Naive thymus-derived CD8-positive, alpha-beta T cell (primary cell): Measurements from ENCODE around the gene BIRC2. TPM values are rescaled to one million over a fixed set of nuclear protein-coding genes. Genes with fewer than 3 reads are reported as not detected.

ENCODE experiments used
- ATAC-seq, 2 donors: fragments of 150-1000 bp; cut with Tn5 transposase in 1 of 2; sonication (Bioruptor Pico), chemical (Tn5 transposase) in 1 of 2; 1 replicate in 1 of 2; 2 replicates in 1 of 2; pipeline ENCODE4 v1.10.0; 2021; ENCODE audit warnings: mild to moderate bottlenecking in 2 of 2, moderate library complexity in 2 of 2
- POLR2A ChIA-PET: fragments of 350-600 bp; sonication (Branson Sonifier 250); formaldehyde crosslinking; loops from one replicate; lab custom pipeline; 2021; ENCODE audit warnings: antibody characterized with exemption; lab: Charles Lee
- DNase-seq, 10 donors: peaks; one replicate each; pipeline versions ENCODE4 v3.0.0 to v3.0.0-alpha.2; 2020 to 2022
- H3K27ac Mint-ChIP-seq, 10 donors: one replicate each; pipeline ENCODE4 v1.8.0; 2020 to 2022; ENCODE audit warnings: mild to moderate bottlenecking in 10 of 10, mixed read lengths in 10 of 10, moderate library complexity in 4 of 10, inconsistent platforms in 1 of 10
- H3K27me3 Mint-ChIP-seq, 5 donors: one replicate each; pipeline ENCODE4 v1.8.0; 2021 to 2022; ENCODE audit warnings: mixed read lengths in 5 of 5
- H3K36me3 Mint-ChIP-seq, 3 donors: one replicate each; pipeline ENCODE4 v1.8.0; 2020 to 2022; ENCODE audit warnings: mixed read lengths in 3 of 3, mild to moderate bottlenecking in 2 of 3, inconsistent platforms in 1 of 3
- H3K4me1 Mint-ChIP-seq, 4 donors: one replicate each; pipeline ENCODE4 v1.8.0; 2021 to 2022; ENCODE audit warnings: mixed read lengths in 4 of 4
- H3K4me3 Mint-ChIP-seq, 10 donors: one replicate each; pipeline ENCODE4 v1.8.0; 2020 to 2022; ENCODE audit warnings: mild to moderate bottlenecking in 10 of 10, mixed read lengths in 10 of 10, moderate library complexity in 6 of 10, inconsistent platforms in 1 of 10
- H3K9me3 Mint-ChIP-seq, 9 donors: one replicate each; pipeline ENCODE4 v1.8.0; 2020 to 2022; ENCODE audit warnings: mixed read lengths in 9 of 9, mild to moderate bottlenecking in 3 of 9, inconsistent platforms in 1 of 9, moderate library complexity in 1 of 9
- polyA plus RNA-seq, 3 donors: library from polyadenylated mRNA; unstranded; fragments of 300-500 nt; fragmentation: Illumina TruSeq; gene quantifications; one replicate each; pipeline ENCODE4 v1.2.3, GENCODE V29; 2021
- total RNA-seq, 8 experiments: library from RNA in 2 of 8; stranded (reverse) in 2 of 8; gene quantifications; one replicate each; pipeline ENCODE4 v1.2.3 and lab custom pipeline; 2021 to 2026

The BIRC2 gene
- total and polyA plus RNA-seq, 5 experiments from 2014 or later = 29.6 to 56.9 (median 41.9) TPM

DNA sequence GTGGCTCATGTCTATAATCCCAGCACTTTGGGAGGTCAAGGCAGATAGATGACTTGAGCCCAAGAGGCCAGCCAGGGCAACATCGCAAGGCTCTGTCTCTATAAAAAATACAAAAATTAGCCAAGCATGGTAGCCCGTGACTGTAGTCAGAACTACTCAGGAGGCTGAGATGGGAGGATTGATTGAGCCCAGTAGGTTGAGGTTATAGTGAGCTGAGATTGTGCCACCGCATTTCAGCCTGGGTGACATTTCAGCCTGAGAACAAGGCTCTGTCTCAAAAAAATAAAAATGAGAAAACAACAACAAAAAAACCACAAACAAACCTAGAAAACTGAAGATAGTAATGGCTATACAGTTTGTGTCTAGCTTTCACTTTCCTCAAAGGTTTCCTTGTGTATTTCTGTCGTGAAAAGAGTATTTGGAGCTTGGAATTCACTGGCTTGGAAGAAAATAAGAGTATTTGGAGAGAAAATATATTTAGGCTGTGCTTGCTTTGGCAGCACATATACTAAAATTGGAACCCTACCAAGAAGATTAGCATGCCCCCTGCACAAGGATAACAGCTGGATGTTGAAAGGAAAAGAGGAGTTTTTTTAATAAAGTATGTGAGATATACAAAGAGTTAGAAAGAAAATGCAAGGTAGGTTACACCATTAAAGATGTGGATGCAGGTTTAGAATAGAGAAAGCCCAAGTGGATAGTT is 33.6 kb upstream of the BIRC2 start:
- peaks cover 0 to under 1% (median 0%) of the 10 kb centered on the region in 3 donors for H3K36me3 Mint-ChIP-seq
- no peaks in the 10 kb centered on the region for H3K9me3 Mint-ChIP-seq
- DNase-seq = no peak
- H3K27ac Mint-ChIP-seq = peak overlapping the region; percentile 63 to 95 (median 84)
- peak overlapping the region in 8 of 10 donors; percentile 6 to 50 (median 23) for H3K4me3 Mint-ChIP-seq
- H3K27me3 Mint-ChIP-seq = no peaks in the 10 kb centered on the region
- H3K4me1 Mint-ChIP-seq = peaks cover 9 to 69% (median 41%) of the 10 kb centered on the region in 4 donors
- no peak for ATAC-seq
- POLR2A ChIA-PET = interaction anchor here (0.8 to 5.6 kb wide), 5 partner anchors 7 to 138 kb away, joined by 3 to 73 read pairs (median 3); no protein-coding TSS in a partner anchor

DNA sequence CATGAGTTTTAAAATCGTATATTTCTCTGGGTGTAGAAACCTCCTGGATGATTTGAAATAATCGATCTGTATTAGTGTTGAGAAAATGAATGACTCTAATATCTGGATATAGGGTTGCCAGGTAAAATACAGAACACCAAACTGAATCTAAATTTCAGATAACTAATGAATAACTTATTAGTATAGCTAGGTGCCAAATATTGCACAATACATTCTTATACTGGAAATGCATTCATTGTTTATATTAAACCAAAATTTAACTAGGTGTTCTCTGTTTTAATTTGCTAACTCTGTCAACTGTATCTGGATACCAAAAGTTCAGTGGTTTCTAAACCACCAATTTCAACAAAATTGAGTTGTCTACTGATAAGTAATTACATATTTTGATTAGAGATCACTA is 32.2 kb upstream of the BIRC2 start:
- ATAC-seq (no peak), DNase-seq (no peak)
- Mint-ChIP-seq H3K27ac (peak overlapping the region in 9 of 10 donors; percentile 31 to 100 (median 88)), H3K9me3 (no peaks in the 10 kb centered on the region), H3K36me3 (peaks cover 0 to 2% (median 0%) of the 10 kb centered on the region in 3 donors), H3K27me3 (no peaks in the 10 kb centered on the region), H3K4me1 (peaks cover 18 to 73% (median 53%) of the 10 kb centered on the region in 4 donors), H3K4me3 (no peak overlapping the region)
- POLR2A ChIA-PET = interaction anchor here (1.9 to 5.6 kb wide), 3 partner anchors 7 to 20 kb away, joined by 7 to 73 read pairs (median 73); no protein-coding TSS in a partner anchor

DNA sequence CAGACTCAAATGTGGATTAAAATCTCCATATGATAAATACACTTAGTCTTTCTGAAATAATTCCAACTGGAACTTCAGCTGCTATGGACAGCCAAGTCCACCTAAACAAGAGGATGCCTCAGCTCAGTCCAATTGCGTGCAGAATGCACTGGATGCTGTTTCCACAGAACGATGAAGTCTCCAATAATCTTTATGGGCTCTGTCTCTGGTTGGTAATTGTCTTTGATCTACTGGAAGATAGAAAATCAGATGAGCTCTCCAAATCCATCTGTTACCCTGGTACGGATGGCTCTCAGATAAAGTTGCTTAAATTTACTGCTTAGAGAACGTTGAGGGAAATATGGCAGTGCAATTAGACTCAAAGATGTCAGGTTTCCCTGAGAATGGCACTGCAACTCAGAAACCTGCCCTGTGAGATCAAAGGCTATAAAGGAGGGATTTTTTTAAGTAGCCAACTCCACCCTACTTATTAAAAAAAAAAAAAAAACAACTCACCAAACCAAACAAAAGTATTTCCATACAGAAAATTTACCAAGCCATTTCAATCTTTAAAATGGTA is 30.6 kb upstream of the BIRC2 start:
- peaks cover 0 to 2% (median under 1%) of the 10 kb centered on the region in 3 donors for H3K36me3 Mint-ChIP-seq
- H3K27me3 Mint-ChIP-seq = no peaks in the 10 kb centered on the region
- no peaks in the 10 kb centered on the region for H3K9me3 Mint-ChIP-seq
- ATAC-seq = no peak
- DNase-seq = peak in 1 of 10 donors; percentile 18
- H3K4me3 Mint-ChIP-seq = peak overlapping the region; percentile 88 to 99 (median 96)
- H3K27ac Mint-ChIP-seq = peak overlapping the region; percentile 95 to 100 (median 99)
- H3K4me1 Mint-ChIP-seq = peaks cover 23 to 76% (median 66%) of the 10 kb centered on the region in 4 donors
- POLR2A ChIA-PET = interaction anchor here (0.8 to 5.6 kb wide), 6 partner anchors 9 to 31 kb away, joined by 4 to 73 read pairs (median 20); no protein-coding TSS in a partner anchor

DNA sequence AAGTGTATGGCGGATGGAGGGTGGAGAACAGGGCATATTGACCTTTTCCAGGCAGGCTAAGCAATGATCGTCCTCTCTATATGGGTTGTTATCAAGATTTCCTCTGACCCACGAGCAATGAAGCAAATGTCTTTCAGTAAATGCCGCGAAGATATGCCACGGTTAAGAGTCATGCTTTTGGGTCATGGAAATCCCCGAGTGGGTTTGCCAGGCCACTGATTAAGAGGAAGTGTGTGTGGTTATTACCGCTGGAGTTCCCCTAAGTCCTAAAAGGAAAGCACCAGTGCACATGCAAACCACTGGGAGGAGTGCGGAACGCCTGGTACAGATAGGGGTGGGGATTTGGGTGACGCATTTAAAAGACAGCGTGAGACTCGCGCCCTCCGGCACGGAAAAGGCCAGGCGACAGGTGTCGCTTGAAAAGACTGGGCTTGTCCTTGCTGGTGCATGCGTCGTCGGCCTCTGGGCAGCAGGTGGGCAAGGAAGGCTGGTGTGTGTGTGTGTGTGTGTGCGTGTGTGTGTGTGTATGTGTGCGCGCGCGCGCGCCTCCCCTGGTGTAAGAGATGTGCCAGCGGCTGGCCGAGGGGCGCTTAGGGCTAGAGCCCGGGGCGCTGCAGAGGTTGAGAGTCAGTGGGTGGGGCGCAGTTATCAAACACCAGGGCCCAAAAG is 29.8 kb upstream of the BIRC2 start, which contains the start of gene BIRC3:
TSS of gene BIRC3 (plus strand) at position 386 of the 669 bp plus-strand sequence. CDS start 7,026 bp downstream, outside the sequence.
- H3K27me3 Mint-ChIP-seq = no peaks in the 10 kb centered on the region
- H3K9me3 Mint-ChIP-seq = no peaks in the 10 kb centered on the region
- peak; percentile 88 to 92 for ATAC-seq
- H3K36me3 Mint-ChIP-seq = peaks cover 0 to 8% (median 2%) of the 10 kb centered on the region in 3 donors
- peaks cover 28 to 80% (median 73%) of the 10 kb centered on the region in 4 donors for H3K4me1 Mint-ChIP-seq
- DNase-seq = peak; percentile 71 to 96 (median 92)
- H3K27ac Mint-ChIP-seq = peak within 1 kb of the TSS; percentile 95 to 100 (median 99)
- POLR2A ChIA-PET = interaction anchor here (0.8 to 5.6 kb wide), 7 partner anchors 10 to 30 kb away, joined by 3 to 73 read pairs (median 12); no protein-coding TSS in a partner anchor
- peak within 1 kb of the TSS; percentile 88 to 99 (median 96) for H3K4me3 Mint-ChIP-seq

DNA sequence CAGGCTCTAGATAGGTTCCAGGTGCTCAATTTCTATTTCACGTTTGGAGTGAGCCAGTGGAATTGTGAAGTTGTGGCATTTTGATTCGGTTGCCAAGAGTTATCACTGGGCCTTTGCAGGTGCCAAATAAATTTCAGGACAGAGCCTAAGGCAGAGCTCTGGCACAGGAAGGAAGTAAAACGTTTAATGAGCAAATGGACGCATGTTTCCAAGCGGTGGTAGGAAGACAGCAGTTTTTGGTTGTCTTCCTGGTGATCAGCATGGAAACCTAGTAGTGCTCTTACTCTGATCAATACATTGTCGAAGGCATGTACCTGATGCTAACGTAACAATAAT is 29.3 kb upstream of the BIRC2 start:
- H3K4me1 Mint-ChIP-seq = peaks cover 28 to 81% (median 73%) of the 10 kb centered on the region in 4 donors
- POLR2A ChIA-PET = interaction anchor here (0.7 to 5.6 kb wide), 8 partner anchors 10 to 29 kb away, joined by 3 to 73 read pairs (median 10); no protein-coding TSS in a partner anchor

DNA sequence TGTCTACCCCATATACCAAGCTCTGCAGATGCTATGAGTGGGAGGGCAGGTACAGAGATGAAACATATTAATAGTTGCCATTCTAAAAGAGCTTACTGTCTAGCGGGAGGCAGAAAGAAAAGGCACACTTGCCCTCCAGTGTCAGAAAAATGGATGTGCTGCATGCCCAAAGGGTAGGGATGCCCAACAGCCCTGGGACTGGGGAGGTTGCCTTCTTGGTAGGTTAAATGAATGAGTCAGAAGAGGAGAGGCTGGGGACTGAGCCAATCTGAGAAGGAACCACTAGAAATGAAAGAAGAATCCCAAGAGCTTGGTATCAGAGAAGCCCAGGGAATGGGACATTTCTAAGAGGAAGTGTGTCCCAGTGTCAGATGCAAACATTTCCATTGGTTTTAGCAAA is 28.5 kb upstream of the BIRC2 start:
- Mint-ChIP-seq H3K4me3 (peak overlapping the region; percentile 88 to 99 (median 96)), H3K27ac (peak overlapping the region; percentile 73 to 100 (median 98)), H3K36me3 (peaks cover 0 to 13% (median 2%) of the 10 kb centered on the region in 3 donors), H3K9me3 (no peaks in the 10 kb centered on the region), H3K27me3 (no peaks in the 10 kb centered on the region), H3K4me1 (peaks cover 27 to 78% (median 71%) of the 10 kb centered on the region in 4 donors)
- ATAC-seq (peak; percentile 4 to 12), DNase-seq (peak in 9 of 10 donors; percentile 14 to 65 (median 38))
- POLR2A ChIA-PET = interaction anchor here (0.7 to 5.6 kb wide), 8 partner anchors 11 to 220 kb away, joined by 3 to 73 read pairs (median 10); no protein-coding TSS in a partner anchor

More for the DNA sequence above, 29.3 kb upstream of the BIRC2 start:
- H3K9me3 Mint-ChIP-seq = no peaks in the 10 kb centered on the region
- ATAC-seq (no peak), DNase-seq (no peak)
- H3K4me3 Mint-ChIP-seq = peak overlapping the region; percentile 88 to 99 (median 96)
- H3K27ac Mint-ChIP-seq = peak overlapping the region; percentile 95 to 100 (median 99)
- peaks cover 0 to 10% (median 2%) of the 10 kb centered on the region in 3 donors for H3K36me3 Mint-ChIP-seq
- H3K27me3 Mint-ChIP-seq = no peaks in the 10 kb centered on the region

DNA sequence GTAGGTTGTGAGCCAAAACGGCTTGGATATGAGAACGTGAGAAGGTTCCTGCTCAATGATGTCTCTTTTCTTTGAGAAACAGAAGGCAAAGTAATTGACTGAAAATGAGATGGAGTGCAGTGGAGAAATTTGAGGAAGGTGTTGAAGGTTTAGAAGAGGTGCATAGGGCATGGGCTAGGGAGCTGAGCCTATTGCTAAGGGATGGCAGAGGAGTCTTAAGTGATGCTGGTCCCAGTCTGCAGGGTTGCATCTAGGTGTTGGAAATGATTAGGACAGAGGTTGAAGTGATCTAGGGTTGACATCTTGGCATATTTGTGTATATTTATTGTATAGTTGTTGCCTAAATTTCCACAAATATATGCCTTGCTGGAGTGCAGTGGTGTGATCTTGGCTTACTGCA is 27.5 kb upstream of the BIRC2 start:
- peak overlapping the region; percentile 71 to 100 (median 96) for H3K27ac Mint-ChIP-seq
- H3K4me1 Mint-ChIP-seq = peaks cover 26 to 79% (median 66%) of the 10 kb centered on the region in 4 donors
- H3K9me3 Mint-ChIP-seq = no peaks in the 10 kb centered on the region
- H3K36me3 Mint-ChIP-seq = peaks cover 0 to 17% (median 2%) of the 10 kb centered on the region in 3 donors
- peak overlapping the region; percentile 88 to 99 (median 96) for H3K4me3 Mint-ChIP-seq
- no peaks in the 10 kb centered on the region for H3K27me3 Mint-ChIP-seq
- POLR2A ChIA-PET = interaction anchor here (0.6 to 4.8 kb wide), 6 partner anchors 12 to 35 kb away, joined by 3 to 73 read pairs (median 3); no protein-coding TSS in a partner anchor
- DNase-seq = peak in 1 of 10 donors; percentile 21
- ATAC-seq = no peak

DNA sequence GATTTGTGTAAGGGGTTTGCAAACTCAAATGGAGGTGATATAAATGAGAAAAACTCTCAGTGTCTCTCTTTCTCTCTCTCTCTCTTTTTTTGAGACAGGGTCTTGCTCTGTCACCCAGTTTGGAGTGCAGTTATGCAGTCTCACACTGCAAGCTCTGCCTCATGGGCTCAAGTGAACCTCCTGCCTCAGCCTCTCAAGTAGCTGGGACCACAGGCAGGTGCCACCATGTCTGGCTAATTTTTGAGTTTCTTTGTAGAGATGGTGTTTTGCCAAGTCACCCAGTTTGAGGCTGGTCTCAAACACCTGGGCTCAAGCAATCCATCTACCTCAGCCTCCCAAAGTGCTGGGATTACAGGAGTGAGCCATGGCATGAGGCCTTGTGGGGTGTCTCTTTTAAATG is 26.8 kb upstream of the BIRC2 start:
- H3K4me3 Mint-ChIP-seq = peak overlapping the region; percentile 88 to 99 (median 96)
- ATAC-seq (no peak), DNase-seq (no peak)
- H3K4me1 Mint-ChIP-seq = peaks cover 26 to 78% (median 67%) of the 10 kb centered on the region in 4 donors
- H3K27ac Mint-ChIP-seq = peak overlapping the region; percentile 71 to 100 (median 91)
- peaks cover 0 to 22% (median 7%) of the 10 kb centered on the region in 3 donors for H3K36me3 Mint-ChIP-seq
- H3K27me3 Mint-ChIP-seq = no peaks in the 10 kb centered on the region
- POLR2A ChIA-PET = interaction anchor here (0.6 to 1.7 kb wide), 6 partner anchors 13 to 36 kb away, joined by 3 to 5 read pairs (median 3); no protein-coding TSS in a partner anchor
- H3K9me3 Mint-ChIP-seq = no peaks in the 10 kb centered on the region

DNA sequence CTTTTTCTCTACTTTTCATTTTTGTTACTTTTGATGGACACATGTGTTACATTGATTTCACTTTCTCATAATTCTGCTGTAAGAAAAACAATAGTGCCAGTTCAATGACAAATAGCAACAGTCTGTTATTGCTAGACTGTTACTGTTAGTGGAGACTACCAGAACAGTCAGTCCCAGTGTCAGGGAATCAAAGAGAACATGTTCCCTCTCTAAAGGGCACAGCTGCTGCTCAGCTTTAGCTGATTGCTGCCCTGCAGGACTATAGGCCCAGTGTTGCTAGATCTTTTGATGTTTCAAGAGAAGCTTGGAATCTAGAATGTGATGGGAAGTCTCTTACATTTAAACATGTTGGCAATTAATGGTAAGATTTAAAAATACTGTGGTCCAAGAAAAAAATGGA is 26.3 kb upstream of the BIRC2 start:
- POLR2A ChIA-PET = interaction anchor here (1.2 to 1.7 kb wide), 5 partner anchors 13 to 32 kb away, joined by 3 to 5 read pairs (median 3); no protein-coding TSS in a partner anchor
- Mint-ChIP-seq H3K27me3 (no peaks in the 10 kb centered on the region), H3K9me3 (no peaks in the 10 kb centered on the region), H3K4me1 (peaks cover 26 to 73% (median 67%) of the 10 kb centered on the region in 4 donors), H3K27ac (peak overlapping the region; percentile 71 to 100 (median 91)), H3K36me3 (peaks cover 0 to 25% (median 7%) of the 10 kb centered on the region in 3 donors), H3K4me3 (peak overlapping the region; percentile 88 to 99 (median 96))
- no peak for ATAC-seq
- DNase-seq = no peak

DNA sequence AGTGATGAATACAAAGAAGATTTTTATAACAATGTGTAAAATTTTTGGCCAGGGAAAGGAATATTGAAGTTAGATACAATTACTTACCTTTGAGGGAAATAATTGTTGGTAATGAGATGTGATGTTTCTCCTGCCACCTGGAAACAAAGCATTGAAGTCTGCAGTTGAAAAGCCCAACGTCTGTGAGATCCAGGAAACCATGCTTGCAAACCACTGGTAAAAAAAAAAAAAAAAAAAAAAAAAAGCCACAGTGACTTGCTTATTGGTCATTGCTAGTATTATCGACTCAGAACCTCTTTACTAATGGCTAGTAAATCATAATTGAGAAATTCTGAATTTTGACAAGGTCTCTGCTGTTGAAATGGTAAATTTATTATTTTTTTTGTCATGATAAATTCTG is 24.5 kb upstream of the BIRC2 start:
- DNase-seq = peak in 3 of 10 donors; percentile 22 to 34 (median 31)
- Mint-ChIP-seq H3K27ac (peak overlapping the region; percentile 65 to 95 (median 90)), H3K4me3 (peak overlapping the region; percentile 26 to 88 (median 57)), H3K27me3 (no peaks in the 10 kb centered on the region), H3K9me3 (no peaks in the 10 kb centered on the region), H3K36me3 (peaks cover 0 to 41% (median 15%) of the 10 kb centered on the region in 3 donors), H3K4me1 (peaks cover 24 to 62% (median 55%) of the 10 kb centered on the region in 4 donors)
- peak in 1 of 2 donors; percentile 13 for ATAC-seq
- POLR2A ChIA-PET = interaction anchor here (1.7 kb wide), 1 partner anchor 28 kb away, joined by 4 read pairs; no protein-coding TSS in a partner anchor

DNA sequence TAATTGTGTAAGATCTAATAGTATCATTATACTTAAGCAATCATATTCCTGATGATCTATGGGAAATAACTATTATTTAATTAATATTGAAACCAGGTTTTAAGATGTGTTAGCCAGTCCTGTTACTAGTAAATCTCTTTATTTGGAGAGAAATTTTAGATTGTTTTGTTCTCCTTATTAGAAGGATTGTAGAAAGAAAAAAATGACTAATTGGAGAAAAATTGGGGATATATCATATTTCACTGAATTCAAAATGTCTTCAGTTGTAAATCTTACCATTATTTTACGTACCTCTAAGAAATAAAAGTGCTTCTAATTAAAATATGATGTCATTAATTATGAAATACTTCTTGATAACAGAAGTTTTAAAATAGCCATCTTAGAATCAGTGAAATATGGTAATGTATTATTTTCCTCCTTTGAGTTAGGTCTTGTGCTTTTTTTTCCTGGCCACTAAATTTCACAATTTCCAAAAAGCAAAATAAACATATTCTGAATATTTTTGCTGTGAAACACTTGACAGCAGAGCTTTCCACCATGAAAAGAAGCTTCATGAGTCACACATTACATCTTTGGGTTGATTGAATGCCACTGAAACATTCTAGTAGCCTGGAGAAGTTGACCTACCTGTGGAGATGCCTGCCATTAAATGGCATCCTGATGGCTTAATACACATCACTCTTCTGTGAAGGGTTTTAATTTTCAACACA is 23.3 kb upstream of the BIRC2 start:
- Mint-ChIP-seq H3K27me3 (no peaks in the 10 kb centered on the region), H3K36me3 (peaks cover 0 to 52% (median 22%) of the 10 kb centered on the region in 3 donors), H3K4me3 (no peak overlapping the region), H3K4me1 (peaks cover 19 to 59% (median 46%) of the 10 kb centered on the region in 4 donors), H3K27ac (peak overlapping the region in 5 of 10 donors; percentile 8 to 84 (median 38)), H3K9me3 (no peaks in the 10 kb centered on the region)
- DNase-seq (no peak), ATAC-seq (no peak)
- POLR2A ChIA-PET = no interaction called here
